Limb (tissue), 2 donors: Measurements from ENCODE around the gene CYFIP2.

Experiments
- DNase-seq, 2 donors: peaks; one replicate each; pipeline ENCODE4 v3.0.0-alpha.2; 2016; ENCODE audit errors: extremely low spot score in 2 of 2

Gene CYFIP2

GRCh38 chr5:157323107-157323706 is 57.3 kb downstream of the CYFIP2 start:
- DNase-seq: no peak

DNA sequence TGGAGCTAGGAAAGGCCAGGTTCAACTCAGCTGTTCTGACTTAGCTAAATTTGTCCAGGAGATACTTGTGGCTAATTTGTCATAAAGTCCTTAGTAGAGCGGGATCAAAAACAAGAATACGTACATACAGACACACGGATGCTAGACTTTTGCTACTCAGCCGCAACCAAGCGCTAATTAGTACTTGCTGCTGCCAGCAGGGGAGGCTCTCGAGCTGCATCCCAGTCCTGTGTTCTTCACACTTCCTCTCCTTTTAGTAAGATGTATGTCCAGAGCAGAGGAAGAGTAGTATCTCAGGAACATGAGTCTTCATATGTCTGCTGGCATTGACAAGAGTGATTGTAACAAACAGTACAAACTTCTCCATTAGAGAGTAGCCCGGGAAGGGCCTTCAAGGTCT is 58.3 kb downstream of the CYFIP2 start:
- DNase-seq: no peak

- DNase-seq: no peak
These were observed 60.6 kb downstream of the CYFIP2 start for GRCh38 chr5:157326440-157327005.

DNA sequence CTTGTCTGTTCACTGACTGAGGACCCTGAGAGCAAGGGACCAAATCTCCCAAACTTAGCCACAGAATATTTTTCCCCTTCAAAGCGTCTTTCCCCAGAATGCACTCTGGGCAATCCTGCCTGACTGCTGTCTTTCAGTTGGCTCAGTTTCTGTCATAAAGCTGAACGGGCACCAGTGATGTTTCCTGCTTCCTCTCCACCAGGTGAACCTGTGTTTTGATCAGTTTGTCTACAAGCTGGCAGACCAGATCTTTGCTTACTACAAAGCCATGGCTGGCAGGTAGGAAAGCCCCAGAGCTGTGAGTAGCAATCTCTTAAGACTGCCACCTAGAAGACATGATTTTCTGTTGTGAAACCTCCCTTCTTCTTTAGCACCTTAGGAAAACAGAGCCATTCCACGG is 61.8 kb downstream of the CYFIP2 start:
- no peak for DNase-seq

DNA sequence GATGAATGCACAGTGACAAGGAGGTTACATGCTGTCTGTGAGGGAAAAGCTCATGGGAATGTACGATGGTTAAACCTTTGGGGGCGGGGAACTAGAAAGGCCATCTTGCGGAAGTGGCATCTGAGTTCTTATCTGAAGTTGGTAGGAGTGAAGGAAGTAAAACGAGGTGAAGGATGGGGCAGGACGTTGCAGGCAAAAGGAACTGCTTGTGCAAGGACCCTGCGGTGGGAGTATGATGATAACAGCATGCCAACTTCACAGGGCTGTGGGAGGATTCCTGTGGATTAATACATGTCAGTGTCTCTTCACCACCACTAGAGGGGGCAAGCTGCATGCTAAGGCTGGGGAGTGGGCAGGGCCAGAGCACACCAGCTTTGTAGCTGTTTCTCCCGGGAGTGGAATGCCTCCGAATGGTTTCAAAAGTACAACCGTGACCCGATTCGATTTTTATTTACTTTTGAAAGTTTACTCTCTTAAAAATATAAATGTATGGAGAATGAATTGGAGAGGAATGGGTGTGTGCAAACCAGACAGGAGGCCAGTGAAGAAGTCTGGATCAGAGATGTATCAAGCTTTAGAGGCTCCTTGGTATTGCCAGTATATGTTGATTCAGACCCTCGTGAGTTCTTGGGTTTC is 62.5 kb downstream of the CYFIP2 start:
- DNase-seq: peak; percentile 69 to 92

DNA sequence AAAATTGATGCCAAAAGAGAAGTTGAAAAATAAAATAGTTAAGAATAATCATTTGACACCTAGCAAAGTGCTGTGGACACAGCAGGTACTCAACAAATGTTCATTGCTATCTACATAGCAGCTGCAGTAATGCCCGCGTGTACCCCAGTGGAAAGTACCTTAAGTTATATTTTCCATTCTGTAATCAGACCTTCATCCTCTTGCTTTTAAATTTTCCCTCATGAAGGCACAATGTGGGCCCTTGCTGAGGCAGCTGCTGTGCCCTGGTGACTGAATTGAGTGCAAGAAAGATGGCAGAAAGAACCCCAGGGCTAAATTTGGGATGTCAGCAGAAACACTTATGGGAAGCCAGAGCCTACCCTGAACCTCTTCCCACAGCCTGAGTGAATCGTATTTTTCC is 65.9 kb downstream of the CYFIP2 start:
- no peak for DNase-seq

DNA sequence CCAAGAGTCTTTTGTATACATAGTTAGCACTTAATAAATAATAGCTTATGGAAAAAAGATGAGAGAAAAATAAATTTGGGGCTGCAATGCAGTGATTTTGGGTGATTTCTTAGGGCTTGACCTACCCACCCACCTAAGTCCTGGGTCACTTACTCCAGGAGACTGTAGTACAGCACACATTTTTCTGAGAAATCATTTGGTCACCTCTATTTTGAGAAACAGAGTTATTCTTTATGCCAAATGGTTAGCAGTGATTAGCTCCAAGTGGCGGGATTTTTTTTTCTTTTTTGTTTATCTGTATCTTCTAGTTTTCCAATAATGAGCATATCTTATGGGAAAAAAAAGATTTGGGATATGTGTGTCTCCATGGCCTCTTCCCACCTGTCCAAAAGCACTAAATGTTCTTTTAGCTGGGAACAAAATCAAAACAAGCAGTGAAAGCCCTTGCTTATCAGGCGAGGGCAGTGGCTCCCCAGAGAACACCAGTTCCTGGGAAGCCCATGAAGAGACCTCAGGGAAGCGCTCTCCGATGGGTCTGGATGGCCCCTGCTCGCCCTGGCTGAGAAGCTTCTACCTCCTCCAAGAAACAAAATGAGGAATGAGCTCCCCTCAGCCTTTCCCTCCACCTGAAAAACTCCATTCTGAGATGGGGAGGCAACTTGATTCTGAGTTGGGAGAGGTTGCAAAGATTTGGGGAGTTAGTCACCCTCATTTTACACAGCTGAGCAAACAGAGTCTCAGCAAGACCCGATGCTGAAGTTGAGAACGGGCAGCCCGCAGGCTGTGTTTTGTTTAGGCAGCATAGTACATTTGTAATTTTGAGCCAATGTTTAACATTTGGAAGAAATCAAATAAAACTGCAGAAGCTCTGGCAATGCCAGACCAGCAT is 69.9 kb downstream of the CYFIP2 start:
- no peak for DNase-seq

GRCh38 chr5:157336423-157336744 is 70.5 kb downstream of the CYFIP2 start:
- DNase-seq: no peak

DNA sequence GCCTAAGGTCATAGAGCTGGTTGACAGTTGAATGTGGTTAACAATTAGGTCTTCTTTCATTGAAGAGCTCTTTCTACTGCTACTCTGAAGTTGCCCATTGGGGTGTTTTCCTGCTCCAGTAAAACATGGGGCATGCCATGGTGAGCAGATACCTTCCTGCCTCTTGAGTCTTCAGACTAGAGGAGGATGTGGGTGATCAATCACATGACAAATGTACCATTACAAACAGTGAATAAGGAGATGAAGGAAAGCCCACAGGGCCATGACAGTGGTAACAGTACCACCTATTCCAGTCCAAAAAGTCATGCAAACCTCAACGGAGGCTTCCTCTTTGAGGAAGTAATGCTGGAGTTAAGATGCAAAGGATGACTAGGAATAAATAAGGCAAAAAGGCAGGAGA is 73.5 kb downstream of the CYFIP2 start:
- DNase-seq: no peak

DNA sequence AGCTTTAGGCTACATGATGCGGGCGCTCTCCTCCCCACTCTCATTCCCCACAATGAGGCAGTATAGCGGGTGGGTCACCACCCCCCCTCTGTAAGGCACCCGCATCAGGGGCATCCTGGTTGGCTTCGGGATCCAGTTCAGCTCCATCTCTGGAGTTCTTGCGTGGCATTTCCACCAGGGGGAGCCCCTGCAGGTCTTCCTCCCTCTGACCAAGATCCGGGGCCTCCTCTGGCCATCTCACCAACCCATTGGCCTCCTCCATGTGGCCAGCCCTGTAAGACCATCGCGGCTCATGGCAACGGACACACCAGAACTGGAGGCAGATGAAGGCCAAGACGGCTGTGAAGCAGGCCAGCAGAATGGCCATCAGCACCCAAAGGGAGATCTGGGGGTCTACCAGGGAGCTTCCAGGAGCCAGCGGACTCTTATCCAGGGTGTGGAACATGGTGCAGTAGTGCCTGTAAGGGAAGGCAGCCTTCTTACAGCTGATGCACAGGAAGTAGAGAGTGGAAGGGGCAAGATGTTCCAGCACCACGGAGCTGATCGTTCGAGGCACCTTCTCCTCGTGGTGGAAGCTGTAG is 77.0 kb downstream of the CYFIP2 start:
- no peak for DNase-seq

- no peak for DNase-seq
These were observed 78.2 kb downstream of the CYFIP2 start for GRCh38 chr5:157343842-157344790.

DNA sequence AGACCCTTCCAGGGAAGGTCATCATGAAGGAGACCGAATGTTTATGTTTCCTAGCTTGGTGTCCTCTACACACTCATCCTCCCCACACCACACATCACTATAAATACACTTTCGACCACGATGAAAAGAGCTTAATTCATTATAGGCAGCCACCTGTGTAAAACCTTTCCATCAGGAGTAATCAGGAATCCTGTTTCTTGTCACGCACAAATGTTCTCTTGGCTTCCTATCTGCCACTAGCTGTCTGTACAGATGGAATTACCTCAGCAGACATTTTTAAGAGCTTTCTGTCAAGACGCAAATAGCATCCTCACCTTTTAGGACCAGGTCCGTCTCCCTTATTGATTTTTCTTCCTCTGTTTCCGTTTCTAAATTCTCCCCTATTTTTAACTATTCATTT is 79.1 kb downstream of the CYFIP2 start:
- no peak for DNase-seq

DNA sequence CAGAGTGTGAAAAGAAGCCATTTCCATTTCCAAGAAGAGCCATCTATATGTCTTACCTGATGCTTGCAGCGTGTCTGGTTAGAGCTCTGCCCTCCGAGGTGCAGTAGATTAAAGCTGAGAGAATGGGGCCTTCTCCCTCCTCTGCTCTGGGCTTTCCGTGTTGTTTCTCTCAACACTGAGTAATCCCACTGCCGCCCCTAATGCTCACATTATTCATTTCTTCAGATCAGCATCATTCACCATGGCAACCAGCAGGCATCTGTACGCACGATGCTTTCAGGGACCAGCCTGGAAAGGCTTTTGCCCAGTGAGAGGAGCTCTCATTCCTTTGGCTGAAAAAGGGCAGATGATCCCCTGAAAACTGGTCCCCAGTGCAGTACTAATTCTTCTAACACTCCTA is 79.6 kb downstream of the CYFIP2 start:
- DNase-seq: no peak

- no peak for DNase-seq
These were observed 81.6 kb downstream of the CYFIP2 start for GRCh38 chr5:157347301-157348048.

DNA sequence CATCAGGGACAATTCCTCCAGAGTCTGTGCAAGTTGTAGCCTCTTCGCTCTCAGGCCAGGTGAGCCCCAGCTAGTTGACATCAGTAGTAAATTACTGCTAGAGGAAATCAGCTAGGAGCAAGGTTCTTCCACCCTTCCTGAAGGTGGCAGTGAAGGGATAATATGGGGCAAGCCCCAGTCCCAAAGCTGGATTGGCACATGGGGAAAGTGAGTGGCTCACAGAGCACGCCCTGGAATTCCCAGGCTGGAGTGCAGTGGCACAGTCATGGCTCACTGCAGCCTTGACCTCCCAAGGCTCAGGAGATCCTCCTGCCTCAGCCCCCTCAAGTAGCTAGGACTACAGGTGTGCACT is 82.1 kb downstream of the CYFIP2 start:
- no peak for DNase-seq

DNA sequence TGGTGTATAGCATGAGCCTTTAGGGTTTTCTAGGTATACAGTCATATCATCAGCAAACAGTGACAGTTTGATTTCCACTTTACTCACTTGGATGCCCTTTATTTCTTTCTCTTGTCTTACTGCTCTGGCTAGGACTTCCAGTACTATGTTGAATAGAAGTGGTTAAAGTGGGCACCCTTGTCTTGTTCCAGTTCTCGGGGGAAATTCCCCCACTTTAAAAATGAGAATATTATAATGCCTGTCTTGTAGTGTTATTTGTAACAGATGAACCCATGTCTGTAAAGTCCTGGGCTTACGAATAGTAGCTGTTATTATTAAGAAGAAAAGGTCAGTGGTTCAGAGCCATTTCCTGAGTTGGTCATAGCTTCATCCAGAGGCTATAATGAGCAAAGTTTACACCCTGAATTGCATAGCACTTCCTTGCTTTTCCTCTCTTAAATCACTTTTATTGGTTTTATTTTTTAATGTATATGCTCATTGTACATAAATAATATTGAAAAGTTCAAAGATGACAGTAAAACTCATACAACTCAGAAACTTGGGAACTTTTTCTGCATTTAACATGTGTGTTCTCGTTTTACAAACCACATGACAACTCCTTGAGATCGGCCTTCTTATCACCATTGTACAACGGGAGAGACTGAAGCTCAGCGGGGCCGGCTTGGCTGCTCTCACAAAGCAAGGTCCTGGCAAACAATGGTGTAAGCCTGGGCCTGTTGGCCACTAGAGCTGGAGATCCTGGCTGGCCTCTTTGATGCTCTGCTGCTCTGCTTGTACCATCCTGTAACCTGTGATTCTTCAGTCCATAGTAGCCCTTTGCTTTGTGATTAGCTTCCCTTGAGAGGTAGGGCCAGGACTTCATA is 85.2 kb downstream of the CYFIP2 start:
- DNase-seq: peak in 1 of 2 donors; percentile 6

- DNase-seq: no peak
These were observed 85.8 kb downstream of the CYFIP2 start for GRCh38 chr5:157351802-157352092.

- peak in 1 of 2 donors; percentile 7 for DNase-seq
These were observed 86.9 kb downstream of the CYFIP2 start for GRCh38 chr5:157352756-157353340.

DNA sequence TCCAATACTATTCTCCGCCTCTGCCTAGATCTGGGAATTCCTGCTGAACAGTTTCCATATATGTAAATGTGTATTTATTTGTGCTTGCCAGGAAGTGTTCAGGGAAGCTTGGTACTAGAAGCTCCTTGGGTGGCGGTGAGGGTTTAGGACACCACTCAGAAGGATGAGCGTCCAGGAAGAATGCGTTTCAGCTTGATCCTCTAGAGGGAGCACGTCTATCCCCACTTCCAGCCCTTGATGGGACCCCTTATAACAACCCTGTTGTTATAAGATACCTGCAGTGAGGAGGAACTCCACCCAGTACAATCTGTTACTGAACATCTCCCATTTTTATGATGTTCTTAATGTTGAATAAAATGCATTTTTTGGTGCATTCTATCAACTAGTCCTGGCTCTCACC is 88.9 kb downstream of the CYFIP2 start:
- peak in 1 of 2 donors; percentile 20 for DNase-seq
